Stimulated activated memory B cell treated with anti-CD40 and anti-IgM and Interleukin-4, amounts not matched to agents 10 μg/mL and 1 μg/mL and 100 μg/mL, for 72 hours (primary cell): ENCODE data around the gene TXNDC8.

Experiments used
- ATAC-seq: fragments of 150-1000 bp; cut with Tn5 transposase; 2 replicates; pipeline ENCODE4 v1.10.0; 2021
- H3K27ac Mint-ChIP-seq: one replicate; pipeline ENCODE4 v1.8.0; 2022; ENCODE audit warnings: mild to moderate bottlenecking, mixed read lengths
- H3K27me3 Mint-ChIP-seq: one replicate; pipeline ENCODE4 v1.8.0; 2022; ENCODE audit warnings: mixed read lengths
- H3K36me3 Mint-ChIP-seq: one replicate; pipeline ENCODE4 v1.8.0; 2022; ENCODE audit warnings: mixed read lengths
- H3K4me1 Mint-ChIP-seq: one replicate; pipeline ENCODE4 v1.8.0; 2022; ENCODE audit warnings: mixed read lengths
- H3K4me3 Mint-ChIP-seq: one replicate; pipeline ENCODE4 v1.8.0; 2022; ENCODE audit warnings: mild to moderate bottlenecking, moderate library complexity, mixed read lengths
- H3K9me3 Mint-ChIP-seq: one replicate; pipeline ENCODE4 v1.8.0; 2022; ENCODE audit warnings: mixed read lengths

Gene TXNDC8

DNA sequence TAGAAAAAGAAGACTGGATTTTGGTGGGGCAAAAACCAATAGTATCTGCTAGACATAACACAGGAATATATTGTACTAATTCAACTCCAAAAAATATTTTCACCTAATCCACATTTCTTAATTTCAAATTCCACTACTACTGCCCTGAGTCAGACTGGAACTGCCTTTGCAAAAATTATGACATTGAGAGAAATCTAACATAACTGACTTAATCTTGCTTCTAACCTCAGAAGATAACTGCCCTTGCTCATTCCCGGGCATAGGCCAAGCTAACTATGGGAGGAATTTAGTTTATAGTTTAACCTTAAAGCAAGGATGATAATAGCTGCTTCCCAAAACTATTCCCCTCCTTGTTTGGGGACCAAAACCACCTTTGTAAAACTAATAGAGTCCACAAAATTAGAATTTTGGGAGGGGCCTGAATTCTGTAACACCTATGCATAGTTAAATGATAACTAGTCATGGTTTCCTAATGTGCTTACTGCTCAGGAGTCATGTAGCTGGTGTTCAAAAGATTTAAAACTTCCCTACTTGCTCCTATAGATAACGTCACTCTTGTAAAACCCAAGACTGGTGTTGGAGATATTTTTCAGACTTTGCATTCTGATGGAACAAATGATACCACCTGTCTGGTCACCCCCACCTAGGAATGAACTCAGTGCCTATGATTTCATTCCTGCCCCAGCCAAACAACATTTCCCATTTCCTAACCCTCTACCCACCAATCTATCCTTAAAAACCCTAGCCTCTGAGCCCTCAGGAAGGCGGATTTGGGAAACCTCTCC is 67.3 kb downstream of the TXNDC8 start:
- no peaks in the 10 kb centered on the region for H3K36me3 Mint-ChIP-seq
- H3K27ac Mint-ChIP-seq = no peak overlapping the region
- no peaks in the 10 kb centered on the region for H3K4me1 Mint-ChIP-seq

DNA sequence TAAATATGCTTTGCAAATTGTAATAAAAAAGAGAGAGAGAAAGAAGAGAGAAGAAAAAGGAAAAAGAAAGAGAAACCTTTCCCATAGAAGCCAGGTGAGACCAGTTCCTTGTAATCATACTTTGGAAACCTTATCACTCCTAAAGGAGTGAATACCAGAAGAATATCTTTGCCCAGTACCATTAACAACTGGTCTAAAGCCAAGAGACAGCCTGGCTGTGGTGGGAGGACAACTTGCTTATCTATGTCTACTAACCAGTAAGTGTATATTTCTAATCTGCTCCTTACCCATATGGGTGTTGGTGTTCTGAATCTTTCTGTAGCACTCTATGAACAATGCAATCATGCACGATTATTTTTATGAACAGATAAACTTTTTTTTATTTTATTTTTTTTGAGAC is 70.9 kb downstream of the TXNDC8 start:
- Mint-ChIP-seq H3K4me1 (no peaks in the 10 kb centered on the region), H3K36me3 (no peaks in the 10 kb centered on the region), H3K4me3 (no peak overlapping the region), H3K9me3 (no peaks in the 10 kb centered on the region), H3K27me3 (no peaks in the 10 kb centered on the region), H3K27ac (no peak overlapping the region)
- ATAC-seq = no peak

More for the DNA sequence above, 67.3 kb downstream of the TXNDC8 start:
- H3K4me3 Mint-ChIP-seq = no peak overlapping the region
- no peak for ATAC-seq
- peaks cover 4% of the 10 kb centered on the region for H3K27me3 Mint-ChIP-seq
- no peaks in the 10 kb centered on the region for H3K9me3 Mint-ChIP-seq

- no peak for ATAC-seq
These were observed 76.0 kb downstream of the TXNDC8 start for GRCh38 chr9:110261632-110262031.

DNA sequence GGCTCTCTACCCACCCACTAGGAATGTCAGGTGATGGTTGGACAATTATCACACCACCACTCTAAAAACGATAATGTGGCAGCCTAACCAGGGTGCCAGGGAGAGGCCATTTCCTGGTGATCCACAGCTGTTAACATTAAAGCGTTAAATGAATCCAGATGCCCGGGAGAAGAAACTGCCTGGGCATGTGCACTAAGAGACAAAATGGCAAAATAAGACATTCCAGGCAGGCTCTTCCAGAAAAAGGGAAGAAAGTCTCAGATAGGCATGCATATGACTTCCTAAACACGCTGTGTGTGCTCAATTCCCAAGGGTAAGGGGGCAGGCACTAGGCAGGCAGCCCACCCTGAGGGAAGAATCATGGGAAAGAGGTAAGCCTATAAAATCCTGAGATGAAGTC is 76.8 kb downstream of the TXNDC8 start:
- H3K9me3 Mint-ChIP-seq = no peaks in the 10 kb centered on the region
- no peak overlapping the region for H3K4me3 Mint-ChIP-seq
- peaks cover 34% of the 10 kb centered on the region for H3K4me1 Mint-ChIP-seq
- H3K27ac Mint-ChIP-seq = no peak overlapping the region
- no peaks in the 10 kb centered on the region for H3K27me3 Mint-ChIP-seq
- H3K36me3 Mint-ChIP-seq = peaks cover 4% of the 10 kb centered on the region
- no peak for ATAC-seq

More at GRCh38 chr9:110261632-110262031, 76.0 kb downstream of the TXNDC8 start:
- H3K9me3 Mint-ChIP-seq = no peaks in the 10 kb centered on the region
- H3K27ac Mint-ChIP-seq = no peak overlapping the region
- no peaks in the 10 kb centered on the region for H3K27me3 Mint-ChIP-seq
- no peaks in the 10 kb centered on the region for H3K36me3 Mint-ChIP-seq
- no peak overlapping the region for H3K4me3 Mint-ChIP-seq
- peaks cover 34% of the 10 kb centered on the region for H3K4me1 Mint-ChIP-seq

GRCh38 chr9:110259566-110259965 is 78.1 kb downstream of the TXNDC8 start:
- Mint-ChIP-seq H3K4me3 (peak overlapping the region; percentile 56), H3K36me3 (peaks cover 17% of the 10 kb centered on the region), H3K27me3 (no peaks in the 10 kb centered on the region), H3K4me1 (peaks cover 42% of the 10 kb centered on the region), H3K27ac (peak overlapping the region; percentile 91), H3K9me3 (no peaks in the 10 kb centered on the region)
- no peak for ATAC-seq

- Mint-ChIP-seq H3K4me1 (peaks cover 51% of the 10 kb centered on the region), H3K4me3 (peak overlapping the region; percentile 91)
These were observed 79.0 kb downstream of the TXNDC8 start for GRCh38 chr9:110258690-110259091.

GRCh38 chr9:110257956-110258355 is 79.7 kb downstream of the TXNDC8 start:
- Mint-ChIP-seq H3K27me3 (no peaks in the 10 kb centered on the region), H3K9me3 (no peaks in the 10 kb centered on the region), H3K36me3 (peaks cover 23% of the 10 kb centered on the region), H3K4me1 (peaks cover 58% of the 10 kb centered on the region), H3K27ac (peak overlapping the region; percentile 91), H3K4me3 (peak overlapping the region; percentile 91)
- ATAC-seq = no peak

More at GRCh38 chr9:110258690-110259091, 79.0 kb downstream of the TXNDC8 start:
- Mint-ChIP-seq H3K27ac (peak overlapping the region; percentile 91), H3K27me3 (no peaks in the 10 kb centered on the region), H3K9me3 (no peaks in the 10 kb centered on the region), H3K36me3 (peaks cover 20% of the 10 kb centered on the region)
- peak; percentile 57 for ATAC-seq

DNA sequence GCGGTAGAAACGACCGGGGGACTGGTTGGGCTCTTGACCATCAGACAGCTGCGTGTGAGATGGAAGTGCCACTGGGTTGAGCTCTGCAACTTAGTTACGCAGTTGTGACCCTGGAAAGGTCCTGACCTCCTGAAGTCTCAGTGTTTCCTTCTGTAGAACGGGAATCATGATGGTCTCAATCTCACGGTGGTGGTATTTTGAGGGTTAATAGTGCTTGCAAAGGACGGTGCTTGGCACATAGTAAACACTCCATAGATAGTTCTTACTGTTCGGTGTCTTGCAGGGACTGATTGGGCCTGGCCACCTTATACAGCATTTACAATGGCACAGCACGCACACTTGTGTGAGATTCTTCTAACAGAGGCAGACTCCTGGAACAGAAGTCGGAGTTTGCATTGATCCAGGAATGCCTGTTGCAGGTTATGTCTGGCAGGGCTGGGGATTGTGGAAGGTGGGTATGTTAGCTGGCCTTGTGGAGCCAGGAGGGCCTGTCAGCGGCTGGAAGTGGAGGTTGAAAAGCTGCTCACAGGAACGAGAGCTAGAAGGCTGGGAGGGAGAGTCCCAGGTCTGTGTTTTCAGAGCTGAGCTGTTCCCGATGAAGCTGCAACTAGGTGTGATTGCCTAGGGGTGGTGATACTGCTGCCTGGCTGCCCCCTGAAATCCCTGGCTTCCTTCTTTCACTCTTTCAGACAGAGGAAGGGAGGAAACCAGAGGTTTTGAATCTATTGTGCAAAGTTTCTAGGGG is 80.4 kb downstream of the TXNDC8 start:
- ATAC-seq = no peak
- H3K27ac Mint-ChIP-seq = peak overlapping the region; percentile 91
- H3K27me3 Mint-ChIP-seq = no peaks in the 10 kb centered on the region
- peaks cover 65% of the 10 kb centered on the region for H3K4me1 Mint-ChIP-seq
- peak overlapping the region; percentile 91 for H3K4me3 Mint-ChIP-seq
- H3K9me3 Mint-ChIP-seq = no peaks in the 10 kb centered on the region
- H3K36me3 Mint-ChIP-seq = peaks cover 23% of the 10 kb centered on the region

- peak; percentile 85 for ATAC-seq
These were observed 81.1 kb downstream of the TXNDC8 start, which contains the start of gene TXN for GRCh38 chr9:110256380-110257096. Gene TXN (minus strand): TSS chr9:110256507. CDS start chr9:110256435, 72 bp downstream.

GRCh38 chr9:110255463-110256379 is 81.9 kb downstream of the TXNDC8 start:
- Mint-ChIP-seq H3K27ac (peak overlapping the region; percentile 91), H3K36me3 (peaks cover 30% of the 10 kb centered on the region), H3K4me1 (peaks cover 65% of the 10 kb centered on the region), H3K27me3 (no peaks in the 10 kb centered on the region), H3K9me3 (no peaks in the 10 kb centered on the region), H3K4me3 (peak overlapping the region; percentile 91)
- ATAC-seq = peak; percentile 52

More at GRCh38 chr9:110256380-110257096, 81.1 kb downstream of the TXNDC8 start, which contains the start of gene TXN:
- peaks cover 65% of the 10 kb centered on the region for H3K4me1 Mint-ChIP-seq
- peak within 1 kb of the TSS; percentile 91 for H3K4me3 Mint-ChIP-seq
- no peaks in the 10 kb centered on the region for H3K27me3 Mint-ChIP-seq
- peak within 1 kb of the TSS; percentile 91 for H3K27ac Mint-ChIP-seq
- H3K9me3 Mint-ChIP-seq = no peaks in the 10 kb centered on the region
- peaks cover 23% of the 10 kb centered on the region for H3K36me3 Mint-ChIP-seq

- Mint-ChIP-seq H3K27ac (peak overlapping the region; percentile 91), H3K9me3 (no peaks in the 10 kb centered on the region), H3K27me3 (no peaks in the 10 kb centered on the region), H3K4me3 (peak overlapping the region; percentile 91), H3K4me1 (peaks cover 63% of the 10 kb centered on the region), H3K36me3 (peaks cover 37% of the 10 kb centered on the region)
- ATAC-seq = no peak
These were observed 82.6 kb downstream of the TXNDC8 start for GRCh38 chr9:110255034-110255462.

GRCh38 chr9:110254500-110254899 is 83.2 kb downstream of the TXNDC8 start:
- ATAC-seq = no peak
- Mint-ChIP-seq H3K27me3 (no peaks in the 10 kb centered on the region), H3K27ac (peak overlapping the region; percentile 91), H3K9me3 (no peaks in the 10 kb centered on the region), H3K4me3 (peak overlapping the region; percentile 91), H3K36me3 (peaks cover 38% of the 10 kb centered on the region), H3K4me1 (peaks cover 58% of the 10 kb centered on the region)
